ENCODE data around the gene ABCG1. TPM values are rescaled to one million over a fixed set of nuclear protein-coding genes. Genes with fewer than 3 reads are reported as not detected.
A peak's percentile ranks its signal among the peaks of the same experiment; 100 is the strongest.

The ABCG1 gene
- total RNA-seq, 1 donor from 2014 or later, result 1.6 TPM

- H3K27me3 Mint-ChIP-seq (ENCODE audit: low read depth), result peaks cover 9% of the 10 kb centered on the region
- no peak for TF ChIP-seq CTCF (IDR thresholded peaks at IDR 0.05)
- no peaks in the 10 kb centered on the region for H3K36me3 Mint-ChIP-seq (ENCODE audit: low read depth)
- DNase-seq (ENCODE audit: low spot score), result no peak
- no peaks in the 10 kb centered on the region for H3K9me3 Mint-ChIP-seq (ENCODE audit: low read depth)
- no peak overlapping the region for H3K27ac Mint-ChIP-seq (ENCODE audit: unreplicated experiment)
- H3K4me1 Mint-ChIP-seq (ENCODE audit: low read depth), result peaks cover 27% of the 10 kb centered on the region
- peak overlapping the region; percentile 27 for H3K4me3 Mint-ChIP-seq (ENCODE audit: unreplicated experiment)
Observed at GRCh38 chr21:42235593-42235992, 16.7 kb downstream of the ABCG1 start.

GRCh38 chr21:42236014-42236413, 17.1 kb downstream of the ABCG1 start:
- Mint-ChIP-seq H3K4me1 (ENCODE audit: low read depth) (peaks cover 27% of the 10 kb centered on the region), H3K9me3 (ENCODE audit: low read depth) (no peaks in the 10 kb centered on the region), H3K27ac (ENCODE audit: unreplicated experiment) (no peak overlapping the region), H3K4me3 (ENCODE audit: unreplicated experiment) (no peak overlapping the region), H3K36me3 (ENCODE audit: low read depth) (no peaks in the 10 kb centered on the region), H3K27me3 (ENCODE audit: low read depth) (peaks cover 9% of the 10 kb centered on the region)
- TF ChIP-seq CTCF (IDR thresholded peaks at IDR 0.05), result no peak
- DNase-seq (ENCODE audit: low spot score), result no peak

GRCh38 chr21:42236693-42237092, 17.8 kb downstream of the ABCG1 start:
- peaks cover 9% of the 10 kb centered on the region for H3K27me3 Mint-ChIP-seq (ENCODE audit: low read depth)
- no peak overlapping the region for H3K4me3 Mint-ChIP-seq (ENCODE audit: unreplicated experiment)
- peaks cover 27% of the 10 kb centered on the region for H3K4me1 Mint-ChIP-seq (ENCODE audit: low read depth)
- no peak for DNase-seq (ENCODE audit: low spot score)
- no peaks in the 10 kb centered on the region for H3K9me3 Mint-ChIP-seq (ENCODE audit: low read depth)
- no peaks in the 10 kb centered on the region for H3K36me3 Mint-ChIP-seq (ENCODE audit: low read depth)
- TF ChIP-seq CTCF (IDR thresholded peaks at IDR 0.05), result no peak
- no peak overlapping the region for H3K27ac Mint-ChIP-seq (ENCODE audit: unreplicated experiment)

GRCh38 chr21:42237161-42237560, 18.2 kb downstream of the ABCG1 start:
- H3K9me3 Mint-ChIP-seq (ENCODE audit: low read depth), result no peaks in the 10 kb centered on the region
- TF ChIP-seq CTCF (IDR thresholded peaks at IDR 0.05), result no peak
- H3K27me3 Mint-ChIP-seq (ENCODE audit: low read depth), result peaks cover 9% of the 10 kb centered on the region
- no peaks in the 10 kb centered on the region for H3K36me3 Mint-ChIP-seq (ENCODE audit: low read depth)
- H3K4me3 Mint-ChIP-seq (ENCODE audit: unreplicated experiment), result no peak overlapping the region
- H3K4me1 Mint-ChIP-seq (ENCODE audit: low read depth), result peaks cover 27% of the 10 kb centered on the region
- DNase-seq (ENCODE audit: low spot score), result no peak
- H3K27ac Mint-ChIP-seq (ENCODE audit: unreplicated experiment), result no peak overlapping the region

- TF ChIP-seq CTCF (IDR thresholded peaks at IDR 0.05), result no peak
- no peak for DNase-seq (ENCODE audit: low spot score)
- peaks cover 13% of the 10 kb centered on the region for H3K27me3 Mint-ChIP-seq (ENCODE audit: low read depth)
- no peak overlapping the region for H3K4me3 Mint-ChIP-seq (ENCODE audit: unreplicated experiment)
- H3K9me3 Mint-ChIP-seq (ENCODE audit: low read depth), result no peaks in the 10 kb centered on the region
- H3K4me1 Mint-ChIP-seq (ENCODE audit: low read depth), result peaks cover 27% of the 10 kb centered on the region
- no peak overlapping the region for H3K27ac Mint-ChIP-seq (ENCODE audit: unreplicated experiment)
- H3K36me3 Mint-ChIP-seq (ENCODE audit: low read depth), result no peaks in the 10 kb centered on the region
Observed at GRCh38 chr21:42237577-42237976, 18.6 kb downstream of the ABCG1 start.

Data from chondrocyte (in vitro differentiated cells).